GM12892 (cell line): ENCODE results near the gene DIAPH1.

Experiments
- POLR2A ChIP-seq: IDR thresholded peaks from 2 replicates; pipeline ENCODE4 v1.6.1; 2011; ENCODE audit warnings: low read depth, low read length, control low read depth
- POLR2AphosphoS5 ChIP-seq: IDR thresholded peaks from 2 replicates; pipeline ENCODE4 v1.6.1; 2011; ENCODE audit warnings: low read depth, low read length, control low read depth
- TAF1 ChIP-seq: IDR thresholded peaks from 2 replicates; pipeline ENCODE4 v1.6.1; 2011; ENCODE audit warnings: low read depth, mild to moderate bottlenecking, control low read depth, low read length, borderline replicate concordance

GRCh38 chr5:141493500-141494422 lies 125.0 kb downstream of the DIAPH1 start:
- no peak for TF ChIP-seq TAF1
- TF ChIP-seq POLR2AphosphoS5 = no peak
- TF ChIP-seq POLR2A = no peak
